Measurements from ENCODE around the gene ZNF593OS. TPM values are rescaled to one million over a fixed set of nuclear protein-coding genes. Genes with fewer than 3 reads are reported as not detected.

ZNF593OS gene
- total RNA-seq, 1 experiment from 2014 or later: not detected

GRCh38 chr1:26187882-26188281, 16.2 kb upstream of the ZNF593OS start:
- H2BK20ac ChIP-seq (ENCODE audit: low read depth, low read length, poor library complexity, severe bottlenecking): no peak overlapping the region
- H3K27me3 ChIP-seq (ENCODE audit: insufficient read depth, low read length): no peaks in the 10 kb centered on the region
- Mint-ChIP-seq H3K4me1 (peaks cover 13 to 19% of the 10 kb centered on the region in 2 experiments), H3K36me3 (ENCODE audit: insufficient read depth in 1 of 3, low read depth in 3 of 3) (peaks cover 5 to 33% (median 11%) of the 10 kb centered on the region in 3 experiments; a peak in 5 of 7 replicates), H3K27ac (no peak overlapping the region), H3K4me3 (no peak overlapping the region), H3K27me3 (ENCODE audit: low read depth) (peaks cover 2% of the 10 kb centered on the region; the same call in 1 of the 2 replicates), H3K9me3 (no peaks in the 10 kb centered on the region)
- WGBS (ENCODE audit: extremely low coverage, insufficient read length, low lambda C conversion rate): no CpG with 5 or more reads among the region's 6 CpGs
- H3K4me1 ChIP-seq (ENCODE audit: insufficient read depth, low read length): no peaks in the 10 kb centered on the region
- H2BK120ac ChIP-seq (ENCODE audit: low read depth, low read length, poor library complexity, severe bottlenecking): no peak overlapping the region
- H3K79me1 ChIP-seq (ENCODE audit: insufficient read depth, low read depth, low read length, poor library complexity, severe bottlenecking): no peaks in the 10 kb centered on the region
- no peak overlapping the region for H2BK12ac ChIP-seq (ENCODE audit: insufficient read length, low read depth, low read length)
- H3K4ac ChIP-seq (ENCODE audit: low read depth, low read length): no peak overlapping the region
- no peak overlapping the region for H3K4me2 ChIP-seq (ENCODE audit: insufficient read depth, insufficient read length, low read length)
- H3K14ac ChIP-seq (ENCODE audit: insufficient read depth, low read length): no peak overlapping the region
- no peak overlapping the region for H4K5ac ChIP-seq (ENCODE audit: insufficient read length, low read depth, low read length)
- no peaks in the 10 kb centered on the region for H3K79me2 ChIP-seq (ENCODE audit: insufficient read depth, low read length)
- H2BK5ac ChIP-seq (ENCODE audit: insufficient read length, low read length): no peak overlapping the region
- no peak overlapping the region for H3K23ac ChIP-seq (ENCODE audit: insufficient read length, low read depth, low read length)
- no peak overlapping the region for H2AK5ac ChIP-seq (ENCODE audit: insufficient read length, low read length)
- no peaks in the 10 kb centered on the region for H3K23me2 ChIP-seq (ENCODE audit: insufficient read length, low read depth, low read length, poor library complexity, severe bottlenecking)
- no peak overlapping the region for H4K8ac ChIP-seq (replicated peaks; ENCODE audit: insufficient read length, low read depth, low read length)
- no peak overlapping the region for H4K91ac ChIP-seq (ENCODE audit: insufficient read length, low read depth, low read length)
- H2AFZ ChIP-seq (ENCODE audit: low read length): no peak overlapping the region
- no peaks in the 10 kb centered on the region for H4K20me1 ChIP-seq (ENCODE audit: control insufficient read depth, insufficient read depth, insufficient read length)
- H3K18ac ChIP-seq (ENCODE audit: insufficient read length, low read depth, low read length): no peak overlapping the region
- no peak for TF ChIP-seq CTCF (conservative IDR thresholded peaks at IDR 0.05)
- no peak overlapping the region for H3K56ac ChIP-seq (ENCODE audit: insufficient read length, low read depth, low read length)
- no peaks in the 10 kb centered on the region for H3K9me3 ChIP-seq (ENCODE audit: control insufficient read depth, low read depth, low read length)
- H3T11ph ChIP-seq (ENCODE audit: low read length): no peak overlapping the region
- DNase-seq: no peak
- H3K27ac ChIP-seq (ENCODE audit: insufficient read length, low read depth, low read length): no peak overlapping the region
- no peak overlapping the region for H2BK15ac ChIP-seq (ENCODE audit: low read depth, low read length)
- H3K9ac ChIP-seq (ENCODE audit: extremely low read depth, insufficient read length, low read length): no peak overlapping the region

All from H9 (cell line).